IMR-90 (cell line): ENCODE results near the gene CSHL1. TPM values are rescaled to one million over a fixed set of nuclear protein-coding genes. Genes with fewer than 3 reads are reported as not detected.

ENCODE experiments used
- ATAC-seq: fragments of 200-7000 bp; cut with Tn5 transposase; 2 replicates; pipeline ENCODE4 v1.9.1; 2020; ENCODE audit warnings: low read depth, mild to moderate bottlenecking, moderate library complexity
- BruUV-seq: library from RNA; stranded (reverse); fragments of 400-500 nt; replicated peaks from 2 replicates; lab custom pipeline; 2021; lab: Mats Ljungman, UMichigan
- CTCF ChIA-PET: fragments of 300-600 bp; formaldehyde crosslinking; extraction: SDS; loops from one replicate; lab custom pipeline; 2021; ENCODE audit warnings: antibody characterized with exemption; lab: Yijun Ruan, JAX
- POLR2A ChIA-PET: fragments of 300-600 bp; sonication (Branson Sonifier 250); formaldehyde crosslinking; loops from one replicate; lab custom pipeline; 2022; ENCODE audit warnings: antibody characterized with exemption; ENCODE audit not compliant: unreplicated experiment; lab: Charles Lee
- DNase-seq: peaks from one replicate; pipeline ENCODE4 v3.0.0; 2013
- H2AFZ ChIP-seq: replicated peaks from 2 replicates; pipeline ENCODE3; 2013; ENCODE audit warnings: low read length, mild to moderate bottlenecking; ENCODE audit not compliant: poor library complexity
- H2AK5ac ChIP-seq: 2 replicates; pipeline ENCODE4 v1.6.1; 2013; ENCODE audit warnings: low read depth, low read length, inconsistent platforms
- H2AK9ac ChIP-seq: replicated peaks from 2 replicates; pipeline ENCODE3; 2013; ENCODE audit warnings: mild to moderate bottlenecking, low read depth, low read length, moderate library complexity; ENCODE audit not compliant: poor library complexity
- H2BK120ac ChIP-seq: 2 replicates; pipeline ENCODE4 v1.6.1; 2013; ENCODE audit warnings: low read depth, low read length, inconsistent platforms
- H2BK15ac ChIP-seq: 3 replicates; pipeline ENCODE4 v1.6.1; 2013; ENCODE audit warnings: low read depth, low read length, inconsistent platforms
- H2BK20ac ChIP-seq: 2 replicates; pipeline ENCODE4 v1.6.1; 2013; ENCODE audit warnings: low read depth, mild to moderate bottlenecking, inconsistent platforms, low read length, moderate library complexity
- H2BK5ac ChIP-seq: 2 replicates; pipeline ENCODE4 v1.6.1; 2013; ENCODE audit warnings: mild to moderate bottlenecking, low read depth, low read length, inconsistent platforms; ENCODE audit not compliant: poor library complexity, severe bottlenecking
- H3K14ac ChIP-seq: replicated peaks from 2 replicates; pipeline ENCODE4 v1.6.1; 2013; ENCODE audit warnings: low read depth, low read length, inconsistent platforms
- H3K18ac ChIP-seq: 2 replicates; pipeline ENCODE4 v1.6.1; 2013; ENCODE audit warnings: low read depth, low read length, control low read depth
- H3K23ac ChIP-seq: 2 replicates; pipeline ENCODE4 v1.6.1; 2013; ENCODE audit warnings: low read depth, low read length, inconsistent platforms
- H3K27ac ChIP-seq: 2 replicates; pipeline ENCODE4 v1.5.1; 2013; ENCODE audit warnings: mild to moderate bottlenecking, control low read depth, low read length; ENCODE audit not compliant: insufficient read depth
- H3K27me3 ChIP-seq: 2 replicates; pipeline ENCODE4 v1.6.1; 2013; ENCODE audit warnings: low read length; ENCODE audit not compliant: control insufficient read depth, insufficient read depth
- H3K36me3 ChIP-seq: 2 replicates; pipeline ENCODE4 v1.6.1; 2013; ENCODE audit warnings: low read length, mixed read lengths; ENCODE audit not compliant: control insufficient read depth, insufficient read depth
- H3K4ac ChIP-seq: 2 replicates; pipeline ENCODE4 v1.6.1; 2013; ENCODE audit warnings: low read depth, low read length, inconsistent platforms
- H3K4me1 ChIP-seq: 2 replicates; pipeline ENCODE4 v1.6.1; 2013; ENCODE audit warnings: low read length, mixed read lengths; ENCODE audit not compliant: control insufficient read depth, insufficient read depth
- H3K4me2 ChIP-seq: 2 replicates; pipeline ENCODE4 v1.6.1; 2013; ENCODE audit warnings: low read depth, mild to moderate bottlenecking, control low read depth, low read length, moderate library complexity
- H3K4me3 ChIP-seq: 2 replicates; pipeline ENCODE4 v1.5.1; 2013; ENCODE audit warnings: low read depth, mild to moderate bottlenecking, control low read depth, low read length, moderate library complexity; ENCODE audit not compliant: insufficient read depth
- H3K56ac ChIP-seq: 2 replicates; pipeline ENCODE4 v1.6.1; 2013; ENCODE audit warnings: low read length, inconsistent platforms; ENCODE audit not compliant: insufficient read depth; ENCODE audit errors: extremely low read depth
- H3K79me1 ChIP-seq, 2 experiments: 2 replicates each; pipeline ENCODE4 v1.6.1; 2013; ENCODE audit warnings: low read length in 2 of 2, inconsistent platforms in 1 of 2, low read depth in 1 of 2
- H3K9ac ChIP-seq: 2 replicates; pipeline ENCODE4 v1.6.1; 2013; ENCODE audit warnings: low read depth, low read length, control low read depth
- H3K9me1 ChIP-seq: 2 replicates; pipeline ENCODE4 v1.6.1; 2013; ENCODE audit warnings: low read length, inconsistent platforms; ENCODE audit not compliant: insufficient read depth
- H3K9me3 ChIP-seq: 2 replicates; pipeline ENCODE4 v1.6.1; 2013; ENCODE audit warnings: low read length; ENCODE audit not compliant: control insufficient read depth, insufficient read depth
- H4K20me1 ChIP-seq: 2 replicates; pipeline ENCODE4 v1.6.1; 2013; ENCODE audit warnings: low read length, inconsistent platforms; ENCODE audit not compliant: insufficient read depth
- H4K5ac ChIP-seq: 2 replicates; pipeline ENCODE4 v1.6.1; 2013; ENCODE audit warnings: mild to moderate bottlenecking, low read depth, low read length, control low read depth
- H4K8ac ChIP-seq, 2 experiments: 2 replicates each; pipeline ENCODE4 v1.6.1; 2013; ENCODE audit warnings: low read depth in 2 of 2, low read length in 2 of 2, control low read depth in 1 of 2, inconsistent platforms in 1 of 2
- H4K91ac ChIP-seq: 2 replicates; pipeline ENCODE4 v1.6.1; 2013; ENCODE audit warnings: low read depth, low read length, inconsistent platforms; ENCODE audit not compliant: insufficient read depth
- CEBPB ChIP-seq: IDR thresholded peaks from 2 replicates; pipeline ENCODE4 v1.6.1; 2012; ENCODE audit warnings: low read depth, low read length, improper control_type of control experiment
- CHD1 ChIP-seq: IDR thresholded peaks from 2 replicates; pipeline ENCODE4 v1.6.1; 2012; ENCODE audit warnings: low read depth, low read length, improper control_type of control experiment
- CTCF ChIP-seq: conservative IDR thresholded peaks from 2 replicates; pipeline ENCODE4 v1.5.1; 2012; ENCODE audit warnings: mild to moderate bottlenecking, low read depth, low read length, improper control_type of control experiment
- ELK1 ChIP-seq: fragments of 150-350 bp; IDR thresholded peaks from 2 replicates; pipeline ENCODE4 v1.6.1; 2016; ENCODE audit warnings: low read depth, mild to moderate bottlenecking, low read length, moderate library complexity, borderline replicate concordance
- FOS ChIP-seq: fragments of 150-350 bp; IDR thresholded peaks from 2 replicates; pipeline ENCODE4 v1.6.1; 2016; ENCODE audit warnings: low read depth, low read length
- MAFK ChIP-seq: IDR thresholded peaks from 2 replicates; pipeline ENCODE4 v1.6.1; 2012; ENCODE audit warnings: low read depth, low read length, improper control_type of control experiment
- MXI1 ChIP-seq: IDR thresholded peaks from 2 replicates; pipeline ENCODE4 v1.6.1; 2012; ENCODE audit warnings: low read depth, mild to moderate bottlenecking, low read length, moderate library complexity, borderline replicate concordance
- NFE2L2 ChIP-seq: fragments of 150-350 bp; IDR thresholded peaks from 2 replicates; pipeline ENCODE4 v1.6.1; 2016; ENCODE audit warnings: low read depth, mild to moderate bottlenecking, low read length
- POLR2A ChIP-seq: IDR thresholded peaks from 2 replicates; pipeline ENCODE4 v1.6.1; 2012; ENCODE audit warnings: mild to moderate bottlenecking, low read depth, low read length
- RCOR1 ChIP-seq: IDR thresholded peaks from 2 replicates; pipeline ENCODE4 v1.6.1; 2012; ENCODE audit warnings: mild to moderate bottlenecking, low read length, improper control_type of control experiment; ENCODE audit not compliant: insufficient replicate concordance
- RFX5 ChIP-seq: IDR thresholded peaks from 2 replicates; pipeline ENCODE4 v1.8.0; 2012; ENCODE audit warnings: low read depth, mild to moderate bottlenecking, low read length, moderate library complexity
- USF2 ChIP-seq: fragments of 150-350 bp; IDR thresholded peaks from 2 replicates; pipeline ENCODE4 v1.6.1; 2017; ENCODE audit warnings: mild to moderate bottlenecking, antibody characterized with exemption, low read length, low read depth
- WGBS, 2 experiments: methylation state at CpG; one replicate each; pipeline versions ENCODE4 v1.1.5 to v1.1.7; 2013; ENCODE audit warnings: missing lambda C conversion rate in 2 of 2; ENCODE audit not compliant: insufficient read length in 1 of 2; ENCODE audit errors: extremely low coverage in 2 of 2; 5-methylcytosine and 5-hydroxymethylcytosine counted together
- dilution Hi-C: fragments of 300-500 bp; cut with HindIII; formaldehyde crosslinking; loops from one replicate; pipeline ENCODE4 v1.14.3; 2018; ENCODE audit warnings: low sequenced_read_pairs; ENCODE audit not compliant: unreplicated experiment
- in situ Hi-C: fragments of 300-500 bp; cut with MboI; formaldehyde crosslinking; loops from 3 replicates; pipeline ENCODE4 v1.14.3; 2019; ENCODE audit warnings: low sequenced_read_pairs, inconsistent platforms, mixed read lengths
- intact Hi-C: fragments of 100-400 bp; cut with micrococcal nuclease; formaldehyde crosslinking; loops from 2 replicates; pipeline ENCODE4 v1.10.0; 2022
- polyA plus RNA-seq, 3 experiments: library from polyadenylated mRNA; depleted of rRNA; stranded (reverse); fragments of >200 nt; gene quantifications; 2 replicates each; pipeline ENCODE4 v1.2.3, GENCODE V29; 2012; ENCODE audit warnings: low replicate concordance in 1 of 3
- total RNA-seq: library from RNA; depleted of rRNA; stranded (reverse); fragments of >200 nt; gene quantifications from 2 replicates; pipeline ENCODE4 v1.2.3, GENCODE V29; 2012

CSHL1 gene
- total and polyA plus RNA-seq, 2 of the 4 experiments (the other 2 are of a cell fraction), result not detected

DNA sequence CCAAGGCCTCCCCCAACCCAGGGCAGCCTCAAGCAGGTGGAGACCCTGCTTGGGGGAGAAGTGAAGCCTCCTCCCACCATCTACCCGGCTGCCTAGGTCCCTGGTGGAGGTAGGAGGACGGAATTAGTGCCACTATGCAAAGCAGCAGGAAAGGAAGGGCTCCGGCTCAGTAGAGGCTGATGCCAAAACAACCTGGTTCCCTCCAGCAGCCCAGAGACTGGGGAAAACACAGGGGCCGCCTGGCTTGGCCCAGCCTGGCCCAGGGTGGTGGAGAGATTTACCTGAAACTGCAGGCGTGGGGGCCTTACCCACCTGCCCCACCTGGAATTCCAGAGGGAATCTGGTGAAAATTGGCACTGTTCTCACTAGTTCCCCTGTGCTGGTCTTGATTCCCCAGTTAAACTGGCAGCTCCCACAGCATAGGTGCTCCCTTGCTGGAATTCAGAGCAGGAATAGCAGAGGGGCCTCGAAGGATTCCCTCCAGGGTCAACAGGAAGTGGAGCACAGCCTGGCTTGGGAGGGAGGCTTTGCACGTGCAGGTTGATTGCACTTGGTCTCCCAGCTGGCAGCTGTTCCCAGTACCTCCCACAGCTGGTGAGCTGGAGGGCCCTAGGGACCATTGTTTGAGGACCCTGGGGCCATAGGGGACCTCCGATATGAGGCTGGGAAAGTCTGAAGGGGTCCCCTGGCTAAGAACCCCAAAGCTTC, 16.6 kb upstream of the CSHL1 start:
- no peak for ATAC-seq
- H3K9me3 ChIP-seq, result no peaks in the 10 kb centered on the region
- no peak overlapping the region for H4K91ac ChIP-seq
- TF ChIP-seq CEBPB, result no peak
- no peak for TF ChIP-seq NFE2L2
- no peak for TF ChIP-seq USF2
- TF ChIP-seq CTCF, result no peak
- TF ChIP-seq FOS, result no peak
- TF ChIP-seq MXI1, result no peak
- TF ChIP-seq ELK1, result no peak
- TF ChIP-seq RFX5, result no peak
- TF ChIP-seq MAFK, result no peak
- no peak for TF ChIP-seq RCOR1
- no peak for TF ChIP-seq POLR2A
- no peak for TF ChIP-seq CHD1
- no peaks in the 10 kb centered on the region for H3K9me1 ChIP-seq
- in situ Hi-C loops (no loop called here), dilution Hi-C loops (no loop called here), intact Hi-C loops (no loop called here)
- BruUV-seq, result no TSS peak
- H3K36me3 ChIP-seq, result no peaks in the 10 kb centered on the region
- no peak overlapping the region for H2AFZ ChIP-seq
- no peaks in the 10 kb centered on the region for H4K20me1 ChIP-seq
- no peak overlapping the region for H3K27ac ChIP-seq
- no peak overlapping the region for H2BK5ac ChIP-seq
- peaks cover 13% of the 10 kb centered on the region for H3K27me3 ChIP-seq
- no peak overlapping the region for H3K9ac ChIP-seq
- H3K4me2 ChIP-seq, result no peak overlapping the region
- no peak overlapping the region for H2BK15ac ChIP-seq
- no peak overlapping the region for H4K8ac ChIP-seq
- H3K23ac ChIP-seq, result no peak overlapping the region
- WGBS, 2 experiments, result no CpG with 5 or more reads among the region's 8 CpGs
- no peaks in the 10 kb centered on the region for H3K79me1 ChIP-seq
- ChIA-PET POLR2A (no interaction called here), CTCF (interaction anchor here (0.6 kb wide), 1 partner anchor 99 kb away, joined by 4 read pairs; no protein-coding TSS in a partner anchor)
- H2AK5ac ChIP-seq, result no peak overlapping the region
- no peak overlapping the region for H2BK20ac ChIP-seq
- H4K5ac ChIP-seq, result no peak overlapping the region
- no peak overlapping the region for H3K4me3 ChIP-seq
- no peak overlapping the region for H3K18ac ChIP-seq
- no peak overlapping the region for H2BK120ac ChIP-seq
- no peak overlapping the region for H2AK9ac ChIP-seq
- H3K4me1 ChIP-seq, result no peaks in the 10 kb centered on the region
- DNase-seq, result no peak
- H3K56ac ChIP-seq, result no peak overlapping the region
- no peak overlapping the region for H3K14ac ChIP-seq
- no peak overlapping the region for H3K4ac ChIP-seq
